ENCODE measurements around the gene GPS2.

The GPS2 gene

DNA sequence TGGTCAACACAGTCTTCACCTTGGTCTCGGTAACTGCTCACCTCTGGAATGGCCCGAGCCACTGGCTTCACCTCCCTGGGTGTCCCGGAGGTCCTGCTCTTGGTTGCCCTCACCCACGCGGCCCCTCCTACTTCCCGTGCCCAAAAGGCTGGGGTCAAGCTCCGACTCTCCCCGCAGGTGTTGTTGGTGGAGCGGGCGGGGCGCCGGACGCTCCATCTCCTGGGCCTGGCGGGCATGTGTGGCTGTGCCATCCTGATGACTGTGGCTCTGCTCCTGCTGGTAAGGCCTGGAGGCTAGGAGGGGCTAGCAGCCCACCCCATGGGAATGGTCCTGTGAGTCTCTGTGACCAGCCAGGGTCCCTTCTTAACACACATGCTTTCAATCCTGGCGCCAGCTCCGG, 30.2 kb downstream of the GPS2 start:
- no peak overlapping the region for H3K4me3 ChIP-seq (ENCODE audit: low read depth, low read length)
- no peak for TF ChIP-seq CTCF (IDR thresholded peaks at IDR 0.05; ENCODE audit: low read depth, low read length)

- H3K4me3 ChIP-seq (ENCODE audit: low read depth, low read length) = no peak overlapping the region
- TF ChIP-seq CTCF (IDR thresholded peaks at IDR 0.05; ENCODE audit: low read depth, low read length) = no peak
These were observed 31.5 kb downstream of the GPS2 start for GRCh38 chr17:7283471-7284216.

- no peak overlapping the region for H3K4me3 ChIP-seq (ENCODE audit: low read depth, low read length)
- no peak for TF ChIP-seq CTCF (IDR thresholded peaks at IDR 0.05; ENCODE audit: low read depth, low read length)
These were observed 32.3 kb downstream of the GPS2 start for GRCh38 chr17:7282752-7283321.

DNA sequence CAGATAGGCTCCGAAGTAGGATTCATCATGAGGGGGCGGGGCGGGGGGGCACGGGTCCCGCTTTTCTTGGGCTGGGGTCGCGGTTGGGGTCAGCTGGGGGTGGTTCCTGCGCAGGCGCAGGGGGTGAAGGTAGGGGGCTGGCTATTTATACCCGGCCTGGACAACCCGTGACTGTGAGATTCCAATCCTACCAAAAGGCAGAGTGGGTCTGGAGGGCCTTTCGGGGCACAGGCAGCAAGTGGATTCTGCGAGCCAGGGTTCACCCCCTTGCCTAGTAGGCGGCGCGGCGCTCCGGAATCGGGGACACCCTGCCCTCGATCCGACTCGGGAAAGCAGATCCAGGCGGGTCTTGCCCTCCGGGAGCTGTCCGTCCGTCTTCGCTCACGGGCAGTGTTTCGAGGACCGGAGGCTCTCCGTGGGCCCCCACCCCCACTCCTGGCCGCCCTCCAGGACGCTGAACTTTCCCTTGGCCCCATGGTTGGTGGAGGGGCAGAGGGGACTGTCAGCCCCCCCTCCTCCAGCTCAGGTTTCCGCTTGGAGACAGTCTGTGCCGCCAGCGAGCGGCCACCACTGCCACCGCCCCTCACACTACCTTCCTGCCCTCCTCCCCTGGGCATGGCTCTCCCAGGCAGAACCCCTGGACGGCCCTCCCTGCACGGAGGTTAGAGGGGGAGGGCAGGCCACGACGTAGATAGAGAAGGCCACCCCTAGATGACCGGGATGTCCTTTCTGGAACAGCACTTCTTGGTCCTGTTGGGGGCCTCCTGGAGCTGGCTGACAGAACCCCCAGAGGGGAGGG, 33.0 kb downstream of the GPS2 start:
- H3K4me3 ChIP-seq (ENCODE audit: low read depth, low read length) = peak overlapping the region; percentile 54
- TF ChIP-seq CTCF (IDR thresholded peaks at IDR 0.05; ENCODE audit: low read depth, low read length) = no peak

DNA sequence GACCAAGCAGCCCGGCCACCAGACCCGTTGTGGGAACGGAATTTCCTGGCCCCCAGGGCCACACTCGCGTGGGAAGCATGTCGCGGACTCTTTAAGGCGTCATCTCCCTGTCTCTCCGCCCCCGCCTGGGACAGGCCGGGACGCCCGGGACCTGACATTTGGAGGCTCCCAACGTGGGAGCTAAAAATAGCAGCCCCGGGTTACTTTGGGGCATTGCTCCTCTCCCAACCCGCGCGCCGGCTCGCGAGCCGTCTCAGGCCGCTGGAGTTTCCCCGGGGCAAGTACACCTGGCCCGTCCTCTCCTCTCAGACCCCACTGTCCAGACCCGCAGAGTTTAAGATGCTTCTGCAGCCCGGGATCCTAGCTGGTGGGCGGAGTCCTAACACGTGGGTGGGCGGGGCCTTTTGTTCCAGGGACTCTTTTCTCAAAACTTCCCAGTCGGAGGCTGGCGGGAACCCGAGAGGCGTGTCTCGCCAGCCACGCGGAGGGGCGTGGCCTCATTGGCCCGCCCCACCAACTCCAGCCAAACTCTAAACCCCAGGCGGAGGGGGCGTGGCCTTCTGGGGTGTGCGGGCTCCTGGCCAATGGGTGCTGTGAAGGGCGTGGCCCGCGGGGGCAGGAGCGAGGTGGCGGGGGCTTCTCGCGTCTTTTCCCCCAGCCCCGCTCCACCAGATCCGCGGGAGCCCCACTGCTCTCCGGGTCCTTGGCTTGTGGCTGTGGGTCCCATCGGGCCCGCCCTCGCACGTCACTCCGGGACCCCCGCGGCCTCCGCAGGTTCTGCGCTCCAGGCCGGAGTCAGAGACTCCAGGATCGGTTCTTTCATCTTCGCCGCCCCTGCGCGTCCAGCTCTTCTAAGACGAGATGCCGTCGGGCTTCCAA, 33.8 kb downstream of the GPS2 start, which contains the start of gene SLC2A4:
SLC2A4 (plus strand) TSS at position 645 of the 879 bp plus-strand sequence; CDS start at position 862, 217 bp downstream.
- peak within 1 kb of the TSS; percentile 54 for H3K4me3 ChIP-seq (ENCODE audit: low read depth, low read length)
- no peak for TF ChIP-seq CTCF (IDR thresholded peaks at IDR 0.05; ENCODE audit: low read depth, low read length)

GRCh38 chr17:7280519-7281073, 34.6 kb downstream of the GPS2 start:
- peak overlapping the region; percentile 54 for H3K4me3 ChIP-seq (ENCODE audit: low read depth, low read length)
- TF ChIP-seq CTCF (IDR thresholded peaks at IDR 0.05; ENCODE audit: low read depth, low read length) = peak; percentile 93
